HG03064 (cell line): ENCODE data around the gene SKA2.
A peak's percentile ranks its signal among the peaks of the same experiment; 100 is the strongest.
"Not testable (repeated sequence)": the region's sequence is repeated elsewhere in the genome, so short reads cannot be mapped to it uniquely, and the experiment has no call there.

Experiments used
- ATAC-seq: cut with Tn5 transposase; IDR thresholded peaks from one replicate; pipeline ENCODE4 v1.9.1; 2021; ENCODE audit warnings: low read depth; ENCODE audit not compliant: unreplicated experiment

The SKA2 gene

GRCh38 chr17:59105852-59106462 lies 49.0 kb downstream of the SKA2 start:
- peak; percentile 9 for ATAC-seq

- no peak for ATAC-seq
Observed at GRCh38 chr17:59101178-59101577, 53.8 kb downstream of the SKA2 start.

GRCh38 chr17:59097876-59098275 lies 57.1 kb downstream of the SKA2 start:
- no peak for ATAC-seq

- no peak for ATAC-seq
Observed at GRCh38 chr17:59094861-59095530, 60.0 kb downstream of the SKA2 start.

- no peak for ATAC-seq
Observed at GRCh38 chr17:59093702-59094231, 61.2 kb downstream of the SKA2 start.

- no peak for ATAC-seq
Observed at GRCh38 chr17:59093145-59093701, 61.8 kb downstream of the SKA2 start.

GRCh38 chr17:59090593-59090992 lies 64.4 kb downstream of the SKA2 start:
- not testable (repeated sequence) for ATAC-seq

GRCh38 chr17:59084154-59084553 lies 70.8 kb downstream of the SKA2 start:
- ATAC-seq = no peak

- no peak for ATAC-seq
Observed at GRCh38 chr17:59074494-59074893, 80.5 kb downstream of the SKA2 start.

GRCh38 chr17:59073972-59074371 lies 81.0 kb downstream of the SKA2 start:
- ATAC-seq = no peak

- no peak for ATAC-seq
Observed at GRCh38 chr17:59069856-59070255, 85.1 kb downstream of the SKA2 start.

GRCh38 chr17:59067756-59068155 lies 87.2 kb downstream of the SKA2 start:
- no peak for ATAC-seq

GRCh38 chr17:59067340-59067739 lies 87.6 kb downstream of the SKA2 start:
- no peak for ATAC-seq

- ATAC-seq = no peak
Observed at GRCh38 chr17:59062509-59062908, 92.5 kb downstream of the SKA2 start.
